Gastroesophageal sphincter (tissue), 4 donors: Measurements from ENCODE around the gene TMEM106C. TPM values are rescaled to one million over a fixed set of nuclear protein-coding genes. Genes with fewer than 3 reads are reported as not detected.

Experiments used
- ATAC-seq: fragments of 150-250 bp; one replicate; pipeline ENCODE4 v1.9.1; 2016; ENCODE audit warnings: mild to moderate bottlenecking, moderate library complexity
- H3K27ac ChIP-seq, 4 donors: fragments of 200-600 bp; sonication (generic) in 3 of 4; 1 replicate in 3 of 4; 2 replicates in 1 of 4; pipeline ENCODE4 v1.5.1; 2016 to 2019
- H3K27me3 ChIP-seq: fragments of 200-600 bp; sonication (generic); one replicate; pipeline ENCODE4 v1.5.1; 2019
- H3K36me3 ChIP-seq, 2 donors: fragments of 200-600 bp; sonication (generic); one replicate each; pipeline ENCODE4 v1.5.1; 2019; ENCODE audit warnings: control low read depth in 1 of 2
- H3K4me1 ChIP-seq, 3 donors: fragments of 200-600 bp; sonication (generic); 1 replicate in 2 of 3; 2 replicates in 1 of 3; pipeline ENCODE4 v1.5.1; 2016 to 2019; ENCODE audit warnings: control low read depth in 2 of 3
- H3K4me3 ChIP-seq, 2 donors: fragments of 200-600 bp; sonication (generic); one replicate each; pipeline ENCODE4 v1.5.1; 2019; ENCODE audit warnings: mild to moderate bottlenecking in 1 of 2, moderate library complexity in 1 of 2
- H3K9me3 ChIP-seq, 3 donors: fragments of 200-600 bp; sonication (generic); one replicate each; pipeline ENCODE4 v1.5.1; 2017 to 2019; ENCODE audit warnings: control low read depth in 2 of 3
- CTCF ChIP-seq, 4 experiments: fragments of 200-600 bp in 2 of 4; fragments of 450-650 bp in 2 of 4; sonication (generic) in 1 of 4; IDR thresholded peaks; one replicate each; pipeline ENCODE4 v1.5.1; 2017 to 2019; ENCODE audit warnings: antibody characterized with exemption in 4 of 4, mild to moderate bottlenecking in 2 of 4, moderate library complexity in 2 of 4
- EP300 ChIP-seq: sonication (generic); formaldehyde crosslinking; IDR thresholded peaks from one replicate; pipeline ENCODE4 v1.6.1; 2017; ENCODE audit warnings: antibody characterized with exemption, mild to moderate bottlenecking
- POLR2A ChIP-seq, 2 donors: fragments of 450-650 bp; IDR thresholded peaks; one replicate each; pipeline ENCODE4 v1.6.1; 2017; ENCODE audit warnings: antibody characterized with exemption in 2 of 2, mild to moderate bottlenecking in 2 of 2, moderate library complexity in 1 of 2
- POLR2AphosphoS5 ChIP-seq: sonication (generic); formaldehyde crosslinking; IDR thresholded peaks from one replicate; pipeline ENCODE4 v1.6.1; 2017; ENCODE audit warnings: antibody characterized with exemption
- WGBS, 2 donors: methylation state at CpG; one replicate each; pipeline ENCODE4 v1.1.5; 2018; ENCODE audit warnings: low coverage in 1 of 2; 5-methylcytosine and 5-hydroxymethylcytosine counted together
- total RNA-seq, 4 donors: library from RNA; depleted of rRNA; stranded (reverse); fragments of >200 nt; gene quantifications; one replicate each; pipeline ENCODE4 v1.1.0, GENCODE V29; 2016

The TMEM106C gene
- total RNA-seq, 4 donors from 2014 or later = 67.3 to 156 (median 95.1) TPM

DNA sequence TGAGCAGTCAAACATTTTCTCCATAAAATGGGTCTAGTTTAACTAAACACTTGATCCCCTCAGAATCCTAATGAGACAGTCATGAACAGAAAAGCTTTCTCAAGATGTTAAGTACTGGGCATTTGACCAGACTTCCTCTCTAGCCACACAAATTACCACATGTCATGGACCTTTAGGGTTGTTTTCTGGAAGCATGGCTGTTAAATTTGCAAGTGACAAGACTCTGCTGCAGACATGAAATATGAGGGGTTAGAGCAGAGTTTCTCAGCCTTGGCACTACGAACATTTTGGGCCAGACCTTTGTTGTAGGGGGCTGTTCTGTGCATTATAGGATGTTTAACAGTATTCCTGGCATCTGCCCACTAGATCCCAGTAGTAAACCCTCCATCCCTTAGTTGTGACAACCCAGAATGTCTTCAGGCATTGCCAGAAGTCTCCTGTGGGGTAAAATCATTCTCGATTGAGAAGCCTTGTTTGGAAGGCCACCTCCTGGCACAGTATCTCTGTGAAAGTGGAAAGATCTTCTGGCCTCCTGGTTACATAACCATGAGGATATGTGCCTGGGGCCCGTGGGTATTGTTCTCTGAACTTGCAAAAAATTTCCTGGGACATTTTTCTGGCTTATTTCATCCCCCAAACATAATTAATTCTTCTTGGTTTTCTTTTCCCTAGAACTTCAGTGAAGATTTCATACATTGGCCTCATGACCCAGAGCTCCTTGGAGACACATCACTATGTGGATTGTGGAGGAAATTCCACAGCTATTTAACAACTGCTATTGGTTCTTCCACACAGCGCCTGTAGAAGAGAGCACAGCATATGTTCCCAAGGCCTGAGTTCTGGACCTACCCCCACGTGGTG is 4.3 kb downstream of the TMEM106C start:
- H3K4me1 ChIP-seq = peaks cover 0 to 46% (median 6%) of the 10 kb centered on the region in 3 donors
- H3K27me3 ChIP-seq = no peaks in the 10 kb centered on the region
- H3K4me3 ChIP-seq = no peak overlapping the region
- peaks cover 0 to 57% of the 10 kb centered on the region in 2 donors for H3K36me3 ChIP-seq
- TF ChIP-seq POLR2AphosphoS5 = no peak
- TF ChIP-seq CTCF (IDR thresholded peaks at IDR 0.05) = no peak
- no peak for TF ChIP-seq POLR2A (IDR thresholded peaks at IDR 0.05)
- TF ChIP-seq EP300 = no peak
- peak; percentile 26 for ATAC-seq
- no peaks in the 10 kb centered on the region for H3K9me3 ChIP-seq
- WGBS, 2 donors = 27 to 58% methylated on average over 2 to 5 of the region's 5 CpGs
- H3K27ac ChIP-seq = peak overlapping the region in 2 of 4 donors; percentile 25 to 57

DNA sequence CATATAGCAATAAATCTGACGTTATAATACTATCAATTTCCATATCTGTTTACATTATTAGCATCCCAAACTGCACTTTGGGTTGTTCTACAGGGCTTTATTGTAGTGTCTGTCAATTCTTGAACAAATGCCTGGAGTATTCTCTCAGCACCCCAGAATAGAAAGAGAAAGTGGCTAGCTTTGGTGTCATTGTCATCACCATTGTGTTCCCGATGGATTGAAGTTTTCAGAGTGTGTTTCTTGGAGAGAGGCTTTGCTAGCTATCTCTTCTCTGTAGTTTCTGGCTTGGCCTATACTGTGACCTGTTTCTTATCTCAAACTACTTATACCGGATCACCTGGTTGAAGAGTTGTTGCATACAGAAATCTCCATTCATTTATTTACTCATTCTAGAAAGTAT is 6.4 kb downstream of the TMEM106C start:
- no peak for ATAC-seq

GRCh38 chr12:47970843-47971242 is 7.4 kb downstream of the TMEM106C start:
- Histone ChIP-seq H3K4me1 (peaks cover 0 to 20% (median 6%) of the 10 kb centered on the region in 3 donors), H3K9me3 (no peaks in the 10 kb centered on the region), H3K27me3 (no peaks in the 10 kb centered on the region), H3K36me3 (peaks cover 0 to 51% of the 10 kb centered on the region in 2 donors), H3K27ac (no peak overlapping the region), H3K4me3 (no peak overlapping the region)
- no peak for TF ChIP-seq POLR2A (IDR thresholded peaks at IDR 0.05)
- TF ChIP-seq EP300 = no peak
- ATAC-seq = no peak
- 74 to 82% methylated on average over 2 to 5 of the region's 7 CpGs for WGBS, 2 donors

More for the DNA sequence above, 6.4 kb downstream of the TMEM106C start:
- no peaks in the 10 kb centered on the region for H3K9me3 ChIP-seq
- peaks cover 0 to 28% (median 6%) of the 10 kb centered on the region in 3 donors for H3K4me1 ChIP-seq
- H3K27me3 ChIP-seq = no peaks in the 10 kb centered on the region
- peaks cover 0 to 57% of the 10 kb centered on the region in 2 donors for H3K36me3 ChIP-seq
- H3K27ac ChIP-seq = no peak overlapping the region
- H3K4me3 ChIP-seq = no peak overlapping the region
- 67 to 88% methylated on average over 3 of the region's 3 CpGs for WGBS, 2 donors
- TF ChIP-seq EP300 (no peak), POLR2AphosphoS5 (no peak), POLR2A (IDR thresholded peaks at IDR 0.05) (no peak), CTCF (IDR thresholded peaks at IDR 0.05) (no peak)

DNA sequence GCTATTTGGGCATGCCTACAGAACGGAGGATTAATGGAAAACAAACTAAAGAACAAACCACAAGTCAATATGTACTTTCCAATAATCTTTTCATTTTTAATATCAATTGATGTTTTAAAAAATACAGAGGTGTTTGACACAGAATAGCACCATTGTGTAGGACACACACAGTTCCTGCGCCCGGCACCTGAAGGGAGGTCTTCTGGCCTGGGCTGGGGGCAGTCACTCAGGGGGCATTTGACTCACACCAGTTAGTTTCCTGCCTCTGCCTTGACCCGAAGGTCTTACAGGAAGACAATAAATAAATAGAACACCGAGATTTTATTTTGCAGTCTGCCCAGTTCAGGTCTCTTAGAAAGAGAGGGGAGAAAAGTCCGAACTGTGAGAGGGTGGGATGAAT is 9.5 kb downstream of the TMEM106C start:
- no peaks in the 10 kb centered on the region for H3K9me3 ChIP-seq
- TF ChIP-seq POLR2AphosphoS5 = no peak
- H3K27ac ChIP-seq = no peak overlapping the region
- peaks cover 0 to 5% (median 0%) of the 10 kb centered on the region in 3 donors for H3K4me1 ChIP-seq
- H3K27me3 ChIP-seq = no peaks in the 10 kb centered on the region
- no peak overlapping the region for H3K4me3 ChIP-seq
- ATAC-seq = no peak
- peaks cover 0 to 30% of the 10 kb centered on the region in 2 donors for H3K36me3 ChIP-seq
- 72 to 87% methylated on average over 5 to 6 of the region's 6 CpGs for WGBS, 2 donors

DNA sequence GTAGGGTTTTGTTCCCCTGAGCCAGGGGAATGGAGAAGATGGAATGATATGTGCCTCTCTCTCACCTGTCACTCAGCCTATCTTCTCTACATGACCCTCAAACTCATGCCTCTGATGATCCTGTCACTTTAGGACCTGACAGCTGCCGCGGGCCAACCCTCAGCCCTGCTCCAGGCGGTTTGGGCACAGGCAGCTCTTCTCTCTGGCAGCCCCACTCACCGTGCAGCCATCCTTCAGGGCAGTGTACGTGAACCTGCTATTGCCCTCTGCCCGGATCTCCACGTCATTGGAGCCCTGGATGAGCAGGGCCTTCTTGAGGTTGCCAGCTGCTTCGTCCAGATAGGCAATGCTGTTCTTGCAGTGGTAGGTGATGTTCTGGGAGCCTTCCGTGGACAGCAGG is 10.5 kb downstream of the TMEM106C start:
- no peaks in the 10 kb centered on the region for H3K27me3 ChIP-seq
- no peak overlapping the region for H3K4me3 ChIP-seq
- H3K4me1 ChIP-seq = no peaks in the 10 kb centered on the region
- H3K36me3 ChIP-seq = peaks cover 0 to 20% of the 10 kb centered on the region in 2 donors
- H3K9me3 ChIP-seq = no peaks in the 10 kb centered on the region
- H3K27ac ChIP-seq = no peak overlapping the region
- 100% methylated on average over 1 to 2 of the region's 9 CpGs for WGBS, 2 donors
- ATAC-seq = no peak
- TF ChIP-seq POLR2AphosphoS5 = no peak
- no peak for TF ChIP-seq EP300

DNA sequence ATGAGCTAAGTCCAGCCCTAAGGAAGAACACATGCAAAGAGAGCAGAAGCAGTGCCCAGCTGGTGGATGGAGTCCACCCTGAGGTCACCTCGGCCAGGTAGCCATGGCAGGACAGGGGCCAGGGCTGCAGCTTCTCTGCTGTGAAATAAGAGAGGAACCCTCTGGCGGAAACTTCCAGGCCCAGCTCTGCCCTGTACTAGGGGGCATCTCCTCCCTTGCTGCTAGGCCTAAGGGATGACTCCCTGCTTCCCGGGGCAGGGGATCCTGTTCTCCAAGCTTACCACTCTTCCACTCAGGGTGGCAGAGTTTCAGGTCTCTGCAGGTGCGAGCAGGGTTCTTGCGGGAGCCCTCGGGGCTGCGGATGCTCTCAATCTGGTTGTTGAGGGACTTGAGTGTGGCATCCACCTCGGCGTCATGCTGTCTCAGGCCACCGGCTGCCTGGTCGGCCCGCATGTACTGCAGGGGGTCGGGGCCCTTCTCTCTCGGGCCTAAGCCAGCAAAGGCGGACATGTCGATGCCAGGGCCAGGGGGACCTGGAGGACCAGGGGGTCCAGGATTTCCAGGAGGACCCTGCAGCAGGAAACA is 11.7 kb downstream of the TMEM106C start:
- WGBS, 2 donors = 89% methylated on average over 3 of the region's 16 CpGs; no CpG with 5 or more reads in 1 of the 2 donors
- ATAC-seq = no peak
- Histone ChIP-seq H3K4me3 (no peak overlapping the region), H3K4me1 (no peaks in the 10 kb centered on the region), H3K27ac (no peak overlapping the region), H3K36me3 (peaks cover 0 to 8% of the 10 kb centered on the region in 2 donors), H3K9me3 (no peaks in the 10 kb centered on the region), H3K27me3 (no peaks in the 10 kb centered on the region)
- TF ChIP-seq POLR2AphosphoS5 = no peak
- TF ChIP-seq EP300 = no peak
- no peak for TF ChIP-seq CTCF (IDR thresholded peaks at IDR 0.05)
- TF ChIP-seq POLR2A (IDR thresholded peaks at IDR 0.05) = no peak
